WI38 (cell line): ENCODE results near the gene CACHD1.

Experiments used
- H3K4me3 ChIP-seq: 2 replicates; pipeline ENCODE4 v1.5.1; 2011; ENCODE audit warnings: low read depth, mild to moderate bottlenecking, control low read depth, low read length
- CTCF ChIP-seq: IDR thresholded peaks from 2 replicates; pipeline ENCODE4 v1.5.1; 2012; ENCODE audit warnings: low read depth, mild to moderate bottlenecking, control low read depth, low read length

CACHD1 gene

DNA sequence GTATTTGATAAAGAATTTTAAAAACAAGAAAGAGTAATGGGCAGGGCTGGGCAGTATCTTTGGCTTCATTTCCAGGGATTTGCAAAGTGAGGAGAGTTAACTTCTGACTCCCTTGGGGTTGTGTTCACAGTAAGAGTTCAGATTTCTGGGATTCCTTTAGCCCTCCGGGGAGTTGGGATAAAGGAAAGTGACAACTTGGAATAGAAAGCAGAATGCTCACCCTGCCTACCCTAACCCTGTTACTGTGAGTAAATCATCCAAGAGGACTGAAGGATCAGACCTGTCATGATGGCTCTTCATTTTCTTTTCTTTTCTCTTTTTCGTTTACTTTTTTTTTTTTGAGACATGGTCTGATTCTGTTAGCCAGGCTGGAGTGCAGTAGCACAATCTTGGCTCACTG, 76.1 kb downstream of the CACHD1 start:
- no peak overlapping the region for H3K4me3 ChIP-seq
- no peak for TF ChIP-seq CTCF

GRCh38 chr1:64549464-64550239, 79.7 kb downstream of the CACHD1 start:
- no peak for TF ChIP-seq CTCF
- H3K4me3 ChIP-seq, result no peak overlapping the region

DNA sequence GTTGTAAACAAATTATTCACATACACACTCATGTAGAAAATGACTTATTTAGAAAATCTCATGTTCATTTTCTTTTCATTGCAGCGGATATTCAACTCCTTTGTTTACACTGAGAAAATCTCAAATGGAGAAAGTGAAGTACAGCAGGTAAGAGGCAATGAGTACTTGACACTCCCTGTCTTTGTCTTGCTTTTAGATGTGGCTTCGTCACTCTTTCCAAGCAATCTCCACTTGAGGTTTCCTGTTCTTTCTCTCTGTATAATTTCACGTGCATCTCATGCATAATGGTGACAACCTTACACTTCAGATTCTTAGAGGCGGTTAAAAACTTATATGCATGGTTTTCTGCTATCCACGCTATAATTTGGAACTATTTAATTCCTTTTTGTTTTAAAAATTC, 80.6 kb downstream of the CACHD1 start:
- TF ChIP-seq CTCF, result no peak

GRCh38 chr1:64550946-64551605, 81.1 kb downstream of the CACHD1 start:
- no peak overlapping the region for H3K4me3 ChIP-seq
- TF ChIP-seq CTCF, result no peak

More for the DNA sequence above, 80.6 kb downstream of the CACHD1 start:
- H3K4me3 ChIP-seq, result no peak overlapping the region

DNA sequence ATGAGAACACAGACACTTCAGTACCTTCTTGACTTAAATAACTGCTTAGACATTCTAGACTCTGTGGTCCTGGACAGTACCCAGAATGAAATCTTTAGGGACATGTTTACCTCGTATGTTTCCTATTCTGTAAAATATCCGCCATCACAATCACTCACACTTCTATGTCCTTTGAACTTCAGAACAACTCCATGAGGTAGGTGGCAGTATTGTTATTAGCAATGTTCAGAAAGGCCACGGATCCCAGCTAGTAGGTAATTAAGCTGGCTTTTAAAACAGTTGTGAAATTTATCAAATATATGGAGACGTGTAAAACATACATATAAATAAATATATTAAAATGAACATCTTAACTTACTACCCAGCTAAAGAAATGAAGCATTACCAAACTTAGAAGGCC, 83.4 kb downstream of the CACHD1 start:
- TF ChIP-seq CTCF, result no peak
- no peak overlapping the region for H3K4me3 ChIP-seq

- no peak overlapping the region for H3K4me3 ChIP-seq
- no peak for TF ChIP-seq CTCF
Observed at GRCh38 chr1:64555947-64556346, 86.0 kb downstream of the CACHD1 start.

DNA sequence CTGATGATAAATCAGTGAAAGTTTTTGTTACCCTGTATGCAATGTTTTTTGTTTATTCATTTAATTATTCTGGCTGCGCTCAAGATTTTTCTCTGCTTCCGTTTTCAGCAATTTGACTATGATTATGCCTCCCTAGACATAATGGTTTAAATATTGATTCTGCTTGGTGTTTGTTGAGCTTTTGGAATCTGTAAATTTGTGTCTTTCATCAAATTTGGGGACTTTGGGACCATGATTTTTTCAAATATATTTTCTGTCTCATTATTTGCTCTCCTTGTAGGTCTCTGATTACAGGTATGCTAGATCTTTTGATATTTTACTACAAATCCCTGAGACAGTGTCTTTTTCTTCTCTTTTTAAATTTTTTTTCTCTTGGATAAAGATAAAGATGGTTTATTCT, 92.1 kb downstream of the CACHD1 start:
- TF ChIP-seq CTCF, result no peak
- no peak overlapping the region for H3K4me3 ChIP-seq
